PFSK-1 (cell line): Measurements from ENCODE around the gene SVOPL.

Experiments
- FOXP2 ChIP-seq: optimal IDR thresholded peaks from 2 replicates; pipeline ENCODE3; 2011; ENCODE audit warnings: borderline replicate concordance, control low read depth, inconsistent platforms; ENCODE audit not compliant: insufficient read depth; ENCODE audit errors: extremely low read length, extremely low read depth
- POLR2AphosphoS5 ChIP-seq: IDR thresholded peaks from 2 replicates; pipeline ENCODE4 v1.6.1; 2012; ENCODE audit warnings: low read depth, mild to moderate bottlenecking, control low read depth, low read length, moderate library complexity
- SIN3A ChIP-seq: IDR thresholded peaks from 2 replicates; pipeline ENCODE4 v1.6.1; 2012; ENCODE audit warnings: mild to moderate bottlenecking, low read length, moderate library complexity, borderline replicate concordance; ENCODE audit not compliant: insufficient read depth
- TF ChIP-seq, protein P1 (sequence below), 2 experiments: IDR thresholded peaks; 2 replicates each; pipeline versions ENCODE4 v1.6.1 to v1.8.0; 2011 to 2012; ENCODE audit warnings: low read depth in 2 of 2, low read length in 2 of 2, control low read depth in 1 of 2, inconsistent platforms in 1 of 2, mild to moderate bottlenecking in 1 of 2, moderate library complexity in 1 of 2; ENCODE audit not compliant: insufficient read depth in 1 of 2

DNA sequence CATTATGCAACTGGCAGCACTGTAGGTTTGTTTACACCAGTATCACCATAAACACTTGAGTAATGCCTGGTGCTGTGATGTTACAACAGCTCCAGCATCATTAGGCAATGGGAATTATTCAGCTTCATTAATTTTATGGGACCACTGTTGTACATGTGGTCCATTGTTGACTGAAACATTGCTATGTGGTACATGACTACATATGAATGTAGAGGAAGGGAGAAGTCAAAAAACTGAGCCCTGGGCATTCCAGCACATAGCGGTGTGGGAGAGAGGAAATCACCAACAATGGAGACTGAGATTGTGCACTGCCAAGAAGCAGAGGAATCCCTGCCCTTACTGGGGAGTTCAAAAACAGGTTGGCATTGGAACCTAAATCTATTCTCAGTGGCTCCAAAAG, 152.1 kb downstream of the SVOPL start:
- TF ChIP-seq, protein P1, sequence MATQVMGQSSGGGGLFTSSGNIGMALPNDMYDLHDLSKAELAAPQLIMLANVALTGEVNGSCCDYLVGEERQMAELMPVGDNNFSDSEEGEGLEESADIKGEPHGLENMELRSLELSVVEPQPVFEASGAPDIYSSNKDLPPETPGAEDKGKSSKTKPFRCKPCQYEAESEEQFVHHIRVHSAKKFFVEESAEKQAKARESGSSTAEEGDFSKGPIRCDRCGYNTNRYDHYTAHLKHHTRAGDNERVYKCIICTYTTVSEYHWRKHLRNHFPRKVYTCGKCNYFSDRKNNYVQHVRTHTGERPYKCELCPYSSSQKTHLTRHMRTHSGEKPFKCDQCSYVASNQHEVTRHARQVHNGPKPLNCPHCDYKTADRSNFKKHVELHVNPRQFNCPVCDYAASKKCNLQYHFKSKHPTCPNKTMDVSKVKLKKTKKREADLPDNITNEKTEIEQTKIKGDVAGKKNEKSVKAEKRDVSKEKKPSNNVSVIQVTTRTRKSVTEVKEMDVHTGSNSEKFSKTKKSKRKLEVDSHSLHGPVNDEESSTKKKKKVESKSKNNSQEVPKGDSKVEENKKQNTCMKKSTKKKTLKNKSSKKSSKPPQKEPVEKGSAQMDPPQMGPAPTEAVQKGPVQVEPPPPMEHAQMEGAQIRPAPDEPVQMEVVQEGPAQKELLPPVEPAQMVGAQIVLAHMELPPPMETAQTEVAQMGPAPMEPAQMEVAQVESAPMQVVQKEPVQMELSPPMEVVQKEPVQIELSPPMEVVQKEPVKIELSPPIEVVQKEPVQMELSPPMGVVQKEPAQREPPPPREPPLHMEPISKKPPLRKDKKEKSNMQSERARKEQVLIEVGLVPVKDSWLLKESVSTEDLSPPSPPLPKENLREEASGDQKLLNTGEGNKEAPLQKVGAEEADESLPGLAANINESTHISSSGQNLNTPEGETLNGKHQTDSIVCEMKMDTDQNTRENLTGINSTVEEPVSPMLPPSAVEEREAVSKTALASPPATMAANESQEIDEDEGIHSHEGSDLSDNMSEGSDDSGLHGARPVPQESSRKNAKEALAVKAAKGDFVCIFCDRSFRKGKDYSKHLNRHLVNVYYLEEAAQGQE (IDR thresholded peaks at IDR 0.05; ENCODE audit: insufficient read depth in 1 of 2, low read depth in 2 of 2, low read length in 2 of 2) = no peak
- TF ChIP-seq POLR2AphosphoS5 (no peak), FOXP2 (no peak), SIN3A (no peak)
